K562 (cell line): ENCODE results near the gene FBN1. TPM values are rescaled to one million over a fixed set of nuclear protein-coding genes. Genes with fewer than 3 reads are reported as not detected.
A peak's percentile ranks its signal among the peaks of the same experiment; 100 is the strongest.

Source experiments
- CBFB ChIP-seq: sonication (generic); formaldehyde crosslinking; IDR thresholded peaks from 2 replicates; pipeline ENCODE4 v1.4.0; 2020; ENCODE audit warnings: mild to moderate bottlenecking, missing genetic modification reagents
- GATAD2B ChIP-seq: fragments of 450-650 bp; IDR thresholded peaks from 2 replicates; pipeline ENCODE4 v1.6.1; 2017; ENCODE audit warnings: mild to moderate bottlenecking, borderline replicate concordance
- GMEB1 ChIP-seq: fragments of 250-450 bp; sonication (Bioruptor Pico); IDR thresholded peaks from 2 replicates; pipeline ENCODE4 v1.4.0; 2020; ENCODE audit warnings: mild to moderate bottlenecking
- HDAC8 ChIP-seq: fragments of 450-650 bp; IDR thresholded peaks from 2 replicates; pipeline ENCODE4 v1.6.1; 2016; ENCODE audit warnings: mild to moderate bottlenecking, missing genetic modification characterization, moderate library complexity, missing compliant biosample characterization
- HSF4 ChIP-seq: fragments of 250-450 bp; sonication (Bioruptor Pico); IDR thresholded peaks from 2 replicates; pipeline ENCODE4 v2.1.2; 2022; ENCODE audit warnings: mild to moderate bottlenecking, moderate library complexity, borderline replicate concordance
- KAT2B ChIP-seq: IDR thresholded peaks from one replicate; pipeline ENCODE4 v1.6.1; 2012; ENCODE audit warnings: low read depth, mild to moderate bottlenecking, control low read depth, inconsistent platforms, low read length, moderate library complexity
- LEF1 ChIP-seq: fragments of 450-650 bp; IDR thresholded peaks from 2 replicates; pipeline ENCODE4 v1.6.1; 2016; ENCODE audit warnings: mild to moderate bottlenecking
- MAX ChIP-seq: sonication (generic); formaldehyde crosslinking; IDR thresholded peaks from 2 replicates; pipeline ENCODE4 v1.9.0; 2022; ENCODE audit warnings: mild to moderate bottlenecking, missing genetic modification reagents
- PHB2 ChIP-seq: fragments of 450-650 bp; IDR thresholded peaks from 2 replicates; pipeline ENCODE4 v1.6.1; 2017; ENCODE audit warnings: low read depth
- RHOXF2B ChIP-seq: fragments of 250-450 bp; sonication (Bioruptor Pico); conservative IDR thresholded peaks from 2 replicates; pipeline ENCODE4 v1.5.1; 2021
- SMARCE1 ChIP-seq: fragments of 450-650 bp; IDR thresholded peaks from 2 replicates; pipeline ENCODE4 v1.7.1; 2016; ENCODE audit warnings: mild to moderate bottlenecking
- ZBED1 ChIP-seq: IDR thresholded peaks from 2 replicates; pipeline ENCODE4 v1.6.1; 2014
- ZMIZ1 ChIP-seq, 2 experiments: fragments of 150-350 bp in 1 of 2; IDR thresholded peaks; 2 replicates each; pipeline ENCODE4 v1.6.1; 2012 to 2016; ENCODE audit warnings: low read depth in 2 of 2, low read length in 2 of 2, mild to moderate bottlenecking in 1 of 2, moderate library complexity in 1 of 2
- ZNF3 ChIP-seq: fragments of 250-450 bp; sonication (Bioruptor Pico); IDR thresholded peaks from 2 replicates; pipeline ENCODE4 v1.5.0; 2021; ENCODE audit warnings: mild to moderate bottlenecking, moderate library complexity
- ZNF609 ChIP-seq: sonication (generic); formaldehyde crosslinking; IDR thresholded peaks from 2 replicates; pipeline ENCODE4 v1.8.1; 2023; ENCODE audit warnings: missing genetic modification reagents, mild to moderate bottlenecking, borderline replicate concordance
- ZNF655 ChIP-seq: fragments of 250-450 bp; sonication (Bioruptor Pico); IDR thresholded peaks from 2 replicates; pipeline ENCODE4 v1.5.0; 2021
- ZNF696 ChIP-seq: fragments of 250-450 bp; sonication (Bioruptor Pico); conservative IDR thresholded peaks from 2 replicates; pipeline ENCODE4 v1.4.0; 2020; ENCODE audit warnings: mild to moderate bottlenecking, moderate library complexity
- polyA plus RNA-seq, 8 experiments: library from polyadenylated mRNA; depleted of rRNA in 4 of 8; stranded (reverse) in 5 of 8; unstranded in 3 of 8; fragments of >200 nt; fragmentation: Nextera tagmentation in 2 of 8; fragmentation: Illumina TruSeq in 1 of 8; extraction: Ambion mirVana in 2 of 8; extraction: Trizol in 1 of 8; gene quantifications; 2 replicates each; pipeline versions ENCODE4 v1.2.1 to v1.2.3, GENCODE V29; 2011 to 2014; ENCODE audit warnings: inconsistent platforms in 1 of 8, missing spikeins in 1 of 8
- total RNA-seq, 7 experiments: library from RNA; depleted of rRNA in 6 of 7; stranded (reverse); fragments of >200 nt in 6 of 7; fragmentation: Illumina TruSeq in 2 of 7; extraction: Trizol in 2 of 7; gene quantifications; 2 replicates each; pipeline versions ENCODE4 v1.2.1 to v1.2.3, GENCODE V29; 2011 to 2021; ENCODE audit warnings: low replicate concordance in 1 of 7

The FBN1 gene
- total and polyA plus RNA-seq, 9 of the 15 experiments (the other 6 are each of a cell fraction or from before 2014, with no cell fraction given), result 0.15 to 1.2 (median 0.60) TPM

- TF ChIP-seq ZNF609 (no peak), KAT2B (no peak), MAX (CRISPR knock-in tag) (no peak), ZNF3 (CRISPR knock-in tag) (no peak), HSF4 (CRISPR knock-in tag) (no peak), ZMIZ1 (IDR thresholded peaks at IDR 0.05; ENCODE audit: low read depth in 2 of 2, low read length in 2 of 2) (peak in 1 of 2 experiments; percentile 73; a peak in 2 of 4 replicates), CBFB (CRISPR knock-in tag) (no peak), RHOXF2B (no peak), SMARCE1 (peak; percentile 71), GMEB1 (CRISPR knock-in tag) (no peak), GATAD2B (no peak), PHB2 (peak; percentile 75), LEF1 (no peak), ZNF696 (no peak), ZBED1 (no peak), ZNF655 (CRISPR knock-in tag) (no peak), HDAC8 (tag) (no peak)
These were observed 65.4 kb downstream of the FBN1 start (continued) for GRCh38 chr15:48579945-48580671.
